HepG2 (cell line): ENCODE results near the gene CDK17.

Source experiments
- CTCF ChIP-seq: sonication (generic); formaldehyde crosslinking; IDR thresholded peaks from 2 replicates; pipeline ENCODE4 v1.5.0; 2020; ENCODE audit warnings: mild to moderate bottlenecking, missing genetic modification reagents, moderate library complexity
- EP300 ChIP-seq, 3 experiments: sonication (generic) in 1 of 3; formaldehyde crosslinking in 1 of 3; IDR thresholded peaks; 2 replicates each; pipeline versions ENCODE4 v1.5.1 to v1.6.1; 2011 to 2020; ENCODE audit warnings: low read depth in 2 of 3, low read length in 2 of 3, borderline replicate concordance in 1 of 3, improper control_type of control experiment in 1 of 3, mild to moderate bottlenecking in 1 of 3, missing genetic modification reagents in 1 of 3, moderate library complexity in 1 of 3
- FOXA1 ChIP-seq, 2 experiments: fragments of 450-650 bp in 1 of 2; sonication (generic) in 1 of 2; formaldehyde crosslinking in 1 of 2; IDR thresholded peaks; 2 replicates each; pipeline versions ENCODE4 v1.4.0 to v1.6.1; 2016 to 2020; ENCODE audit warnings: missing genetic modification reagents in 1 of 2
- MAFK ChIP-seq, 2 experiments: IDR thresholded peaks in 1 of 2; conservative IDR thresholded peaks in 1 of 2; 2 replicates each; pipeline ENCODE4 v1.6.1; 2011; ENCODE audit warnings: improper control_type of control experiment in 2 of 2, low read length in 2 of 2
- MYC ChIP-seq: sonication (generic); formaldehyde crosslinking; IDR thresholded peaks from 2 replicates; pipeline ENCODE4 v1.9.0; 2021; ENCODE audit warnings: missing genetic modification reagents, borderline replicate concordance
- POLR2A ChIP-seq, 2 experiments: IDR thresholded peaks; 2 replicates each; pipeline ENCODE4 v1.6.1; 2011; ENCODE audit warnings: low read depth in 2 of 2, low read length in 2 of 2, mild to moderate bottlenecking in 1 of 2, moderate library complexity in 1 of 2; ENCODE audit not compliant: insufficient read depth in 1 of 2
- SP1 ChIP-seq, 2 experiments: fragments of 450-650 bp in 1 of 2; sonication (generic) in 1 of 2; formaldehyde crosslinking in 1 of 2; IDR thresholded peaks; 2 replicates each; pipeline versions ENCODE4 v1.4.0 to v1.6.1; 2016 to 2020; ENCODE audit warnings: missing genetic modification reagents in 1 of 2
- TGIF2 ChIP-seq: IDR thresholded peaks from 2 replicates; pipeline ENCODE4 v1.6.1; 2016; ENCODE audit warnings: control low read depth, missing compliant biosample characterization
- YY1 ChIP-seq: IDR thresholded peaks from 2 replicates; pipeline ENCODE4 v1.6.1; 2011; ENCODE audit warnings: low read length, low read depth, moderate library complexity, mild to moderate bottlenecking; ENCODE audit not compliant: insufficient read depth, insufficient replicate concordance
- ZBTB49 ChIP-seq: sonication (generic); formaldehyde crosslinking; IDR thresholded peaks from 2 replicates; pipeline ENCODE4 v1.4.0; 2020; ENCODE audit warnings: missing genetic modification reagents, borderline replicate concordance
- ZFP62 ChIP-seq: sonication (generic); formaldehyde crosslinking; IDR thresholded peaks from 2 replicates; pipeline ENCODE4 v1.4.0; 2020; ENCODE audit warnings: missing genetic modification reagents
- ZNF451 ChIP-seq: sonication (generic); formaldehyde crosslinking; IDR thresholded peaks from 2 replicates; pipeline ENCODE4 v1.5.0; 2020; ENCODE audit warnings: mild to moderate bottlenecking, missing genetic modification reagents
- ZNF580 ChIP-seq: IDR thresholded peaks from 2 replicates; pipeline ENCODE4 v1.6.1; 2016; ENCODE audit warnings: low read depth, borderline replicate concordance
- ZZZ3 ChIP-seq: sonication (generic); formaldehyde crosslinking; IDR thresholded peaks from 2 replicates; pipeline ENCODE4 v1.4.0; 2020; ENCODE audit warnings: missing genetic modification reagents, mild to moderate bottlenecking, borderline replicate concordance

- TF ChIP-seq ZNF451 (CRISPR knock-in tag) (no peak), ZZZ3 (CRISPR knock-in tag) (no peak), MAFK (conservative IDR thresholded peaks at IDR 0.05 in 1 of 2, IDR thresholded peaks at IDR 0.05 in 1 of 2; ENCODE audit: low read length in 2 of 2) (no peak), EP300 (IDR thresholded peaks at IDR 0.05; ENCODE audit: low read depth in 2 of 2, low read length in 2 of 2) (no peak), EP300 (CRISPR knock-in tag; IDR thresholded peaks at IDR 0.05; ENCODE audit: borderline replicate concordance) (no peak), YY1 (no peak), POLR2A (IDR thresholded peaks at IDR 0.05; ENCODE audit: insufficient read depth in 1 of 2, low read depth in 2 of 2, low read length in 2 of 2) (no peak), FOXA1 (IDR thresholded peaks at IDR 0.05) (no peak), FOXA1 (CRISPR knock-in tag; IDR thresholded peaks at IDR 0.05) (no peak), CTCF (CRISPR knock-in tag) (no peak), MYC (CRISPR knock-in tag) (no peak), ZNF580 (CRISPR knock-in tag) (no peak), SP1 (IDR thresholded peaks at IDR 0.05) (no peak), SP1 (CRISPR knock-in tag; IDR thresholded peaks at IDR 0.05) (no peak), ZFP62 (no peak), TGIF2 (CRISPR knock-in tag) (no peak), ZBTB49 (CRISPR knock-in tag) (no peak)
These were observed 24.2 kb downstream of the CDK17 start for GRCh38 chr12:96375841-96376604.
